A549 treated with DMSO at 1 μM for 4 hours (cell line): ENCODE measurements around the gene FFAR4. TPM values are rescaled to one million over a fixed set of nuclear protein-coding genes. Genes with fewer than 3 reads are reported as not detected.

ENCODE experiments used
- total RNA-seq: library from RNA; stranded (reverse); fragments of 200-300 nt; extraction: Qiagen RNA extraction; gene quantifications from 5 replicates; pipeline ENCODE4 v1.2.3, GENCODE V29; 2022; ENCODE audit warnings: low read depth

Gene FFAR4
- 0.17 to 0.31 TPM (median 0.21 TPM) in 5 replicates for total RNA-seq

GRCh38 chr10:93566435-93567276, at the start of gene FFAR4:
FFAR4 (plus strand) TSS chr10:93566665; CDS start chr10:93566721, 56 bp downstream.

GRCh38 chr10:93601146-93601773, 34.8 kb downstream of the FFAR4 start, which contains the start of gene RBP4:
RBP4 (minus strand) TSS chr10:93601235; CDS start chr10:93601028, 207 bp downstream.

GRCh38 chr10:93612311-93612710, 45.8 kb downstream of the FFAR4 start, which contains the start of gene PDE6C:
PDE6C (plus strand) TSS chr10:93612537; CDS start chr10:93612726, 189 bp downstream.

Other genes starting within 250 kb of the FFAR4 start
- 201 to 255 TPM (median 239 TPM) in 5 replicates for gene MYOF, start 84.3 kb upstream of the FFAR4 start, total RNA-seq
- gene CEP55, start 70.1 kb upstream of the FFAR4 start, total RNA-seq, result 56.8 to 76.0 TPM (median 71.2 TPM) in 5 replicates
- gene RBP4, start 34.6 kb downstream of the FFAR4 start, total RNA-seq, result 4.8 to 10.4 TPM (median 6.8 TPM) in 5 replicates
- gene PDE6C, start 45.9 kb downstream of the FFAR4 start, total RNA-seq, result not detected in 5 replicates
- 3.4 to 6.4 TPM (median 5.8 TPM) in 5 replicates for gene FRA10AC1, start 135.9 kb downstream of the FFAR4 start, total RNA-seq
- gene LGI1, start 191.3 kb downstream of the FFAR4 start, total RNA-seq, result not detected in 5 replicates